Stimulated activated CD4-positive, alpha-beta T cell treated with anti-CD3 and anti-CD28 coated beads, Interleukin-1b, Interleukin-23, amount 100 ng/mL, for 24 hours (primary cell): ENCODE data around the gene GABRA1.

Experiments
- DNase-seq, 4 experiments: peaks; one replicate each; pipeline ENCODE4 v3.0.0-alpha.2; 2020; ENCODE audit warnings: low read depth in 4 of 4, low spot score in 1 of 4

GABRA1 gene

GRCh38 chr5:161847941-161848391 is at the start of gene GABRA1:
Gene GABRA1 (plus strand): TSS chr5:161848120. CDS start chr5:161850811, 2,691 bp downstream.
- DNase-seq, result no peak

DNA sequence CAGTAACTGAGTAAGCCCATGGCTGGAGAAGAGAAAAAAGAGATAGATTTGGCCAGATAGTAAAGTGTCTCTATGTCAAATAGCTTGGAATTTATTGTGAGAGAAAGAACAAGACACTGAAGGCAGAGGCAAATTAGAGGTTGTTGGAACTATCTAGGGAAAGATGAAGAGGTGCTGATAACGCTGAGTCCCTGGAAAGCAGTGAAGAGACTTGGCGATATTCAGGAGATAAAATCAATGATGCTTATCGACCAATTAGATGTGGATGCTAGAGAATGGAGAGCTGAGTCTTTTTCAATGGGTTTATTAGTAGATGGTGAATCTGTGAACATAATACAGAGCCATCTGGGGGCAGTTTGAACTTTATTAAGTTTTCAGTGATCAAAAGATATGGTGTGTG is 48.6 kb upstream of the GABRA1 start:
- DNase-seq, result no peak

DNA sequence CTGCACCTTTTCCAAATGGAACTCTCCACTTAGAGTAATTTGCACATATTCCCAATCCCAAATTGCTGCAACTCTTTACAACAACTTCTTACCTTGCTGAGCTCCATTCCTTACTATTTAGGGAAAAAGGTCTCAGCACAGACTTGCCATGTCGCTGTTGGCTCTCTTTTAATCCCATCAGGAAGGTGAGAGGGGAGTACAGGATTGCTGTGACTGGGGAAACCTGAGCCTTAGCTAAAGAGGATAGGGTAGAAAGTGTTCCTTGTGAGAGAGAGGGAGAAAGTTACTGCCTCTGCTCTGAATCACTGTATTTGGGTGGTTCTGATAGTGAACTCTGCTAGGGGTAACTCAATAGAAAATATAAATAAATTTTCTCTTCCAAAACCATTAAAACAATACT is 43.7 kb upstream of the GABRA1 start:
- no peak for DNase-seq

DNA sequence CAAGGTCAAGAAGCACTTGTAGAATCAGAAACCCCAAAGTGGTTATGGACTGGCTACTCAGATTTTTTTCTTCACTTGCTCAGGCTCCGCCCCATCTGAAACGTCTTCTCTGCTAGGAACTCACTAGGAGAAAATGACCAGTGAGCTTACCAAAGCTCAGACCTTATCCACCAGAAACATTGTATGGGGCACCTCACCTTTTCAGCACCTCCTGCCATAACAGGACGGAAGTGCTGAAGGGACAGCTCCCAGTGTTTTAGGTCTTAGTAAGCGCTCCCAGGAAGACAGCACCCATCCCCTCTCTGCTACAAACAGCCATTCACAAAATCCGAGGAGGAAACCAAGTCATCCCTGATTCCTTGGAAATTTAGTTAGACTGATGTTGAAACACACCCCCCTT is 1.2 kb upstream of the GABRA1 start:
- no peak for DNase-seq

DNA sequence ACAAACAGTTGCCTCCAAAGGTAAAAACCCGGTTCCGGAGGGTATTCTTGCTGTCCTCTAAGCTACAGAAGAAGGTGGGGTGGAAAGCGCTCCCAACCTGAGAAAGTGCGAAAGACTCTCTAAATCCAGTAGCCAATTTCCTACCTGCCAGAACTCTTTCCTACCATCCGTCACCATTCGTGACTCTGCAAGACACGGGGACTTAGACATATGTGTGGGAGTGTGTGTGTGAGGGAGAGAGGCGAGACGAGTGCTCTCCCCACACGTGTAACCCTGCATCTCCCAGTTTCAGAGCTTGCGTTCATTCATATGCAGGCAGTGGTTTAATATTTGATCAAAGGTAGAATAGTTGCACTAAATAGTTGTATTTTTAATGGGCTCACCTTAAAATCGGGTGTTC is 473 bp upstream of the GABRA1 start:
- no peak for DNase-seq

DNA sequence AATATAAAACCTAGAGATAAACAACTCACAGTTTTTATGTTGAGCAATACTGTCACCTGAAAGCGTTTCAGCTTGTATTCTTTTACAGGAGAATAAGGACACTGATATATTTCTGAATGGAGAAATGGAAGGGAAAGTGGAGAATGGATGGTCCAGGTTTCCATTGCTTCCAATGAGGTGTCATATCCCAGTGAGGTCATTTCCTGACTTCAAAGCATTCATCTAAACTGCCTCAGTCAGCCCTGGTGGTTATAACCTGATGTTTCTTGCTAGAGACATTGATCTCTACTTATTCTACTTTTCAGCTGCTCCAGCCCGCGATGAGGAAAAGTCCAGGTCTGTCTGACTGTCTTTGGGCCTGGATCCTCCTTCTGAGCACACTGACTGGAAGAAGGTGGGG is 2.6 kb downstream of the GABRA1 start:
- DNase-seq, result no peak

GRCh38 chr5:161851691-161852299 is 3.9 kb downstream of the GABRA1 start:
- no peak for DNase-seq

DNA sequence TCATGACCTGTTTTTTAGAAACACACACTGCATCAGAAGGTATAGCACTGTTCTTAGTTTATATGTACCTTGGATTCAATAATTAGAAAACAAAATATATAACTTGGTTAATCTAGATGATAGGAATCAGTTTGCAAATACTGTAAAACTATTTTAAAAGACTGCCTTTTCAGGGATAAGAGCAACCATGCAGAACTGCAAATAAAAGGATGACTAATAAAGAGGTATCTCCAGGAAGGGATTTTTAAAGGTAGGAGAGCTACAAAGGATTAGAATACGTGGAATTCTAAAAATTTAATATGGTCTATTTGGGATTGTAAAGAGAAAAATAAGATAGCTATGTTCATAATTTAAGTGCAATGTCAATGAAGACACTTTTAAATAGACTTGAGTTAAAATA is 9.4 kb downstream of the GABRA1 start:
- DNase-seq, result no peak

- no peak for DNase-seq
These were observed 15.3 kb downstream of the GABRA1 start for GRCh38 chr5:161863259-161863658.

DNA sequence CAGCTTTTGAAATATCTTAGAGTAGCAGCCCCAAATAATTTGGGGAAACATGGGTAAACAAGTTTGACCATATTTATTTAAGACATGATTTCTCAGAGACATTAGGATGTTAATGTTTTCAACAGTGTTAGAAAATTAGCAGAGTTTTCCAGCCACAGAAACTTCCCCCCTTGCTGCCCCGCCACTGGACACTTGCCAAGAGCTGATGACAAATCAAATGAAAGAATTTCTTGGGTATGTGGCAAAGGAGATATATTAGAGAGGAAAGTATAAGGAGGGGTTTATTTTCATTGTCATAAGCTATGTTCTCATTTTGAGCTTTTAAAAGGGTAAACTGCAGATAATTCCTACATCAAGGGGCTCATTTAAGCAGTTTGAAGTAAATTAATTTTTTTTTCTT is 15.9 kb downstream of the GABRA1 start:
- DNase-seq, result no peak

- DNase-seq, result no peak
These were observed 17.6 kb downstream of the GABRA1 start for GRCh38 chr5:161865510-161865909.

DNA sequence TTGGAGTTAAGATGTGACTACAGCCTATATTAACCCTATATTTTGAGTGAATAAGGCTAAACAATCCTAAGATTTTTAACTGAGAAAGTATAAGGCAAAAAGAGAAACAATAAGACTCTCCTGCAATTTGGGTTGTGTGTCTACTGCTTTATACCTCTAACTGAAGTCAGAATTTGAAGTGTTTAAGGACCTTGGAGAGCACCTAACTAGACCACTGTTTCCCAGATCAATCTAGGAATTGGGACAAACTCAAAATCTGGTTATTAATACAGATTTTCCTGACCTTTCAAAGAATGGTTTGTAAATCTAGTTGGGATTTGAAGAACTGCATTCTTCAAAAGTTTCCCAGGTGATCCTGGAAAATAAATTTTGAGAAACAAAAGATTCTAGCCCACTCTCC is 42.1 kb downstream of the GABRA1 start:
- no peak for DNase-seq

GRCh38 chr5:161895514-161895913 is 47.6 kb downstream of the GABRA1 start:
- no peak for DNase-seq

- no peak for DNase-seq
These were observed 49.1 kb downstream of the GABRA1 start for GRCh38 chr5:161897033-161897432.

DNA sequence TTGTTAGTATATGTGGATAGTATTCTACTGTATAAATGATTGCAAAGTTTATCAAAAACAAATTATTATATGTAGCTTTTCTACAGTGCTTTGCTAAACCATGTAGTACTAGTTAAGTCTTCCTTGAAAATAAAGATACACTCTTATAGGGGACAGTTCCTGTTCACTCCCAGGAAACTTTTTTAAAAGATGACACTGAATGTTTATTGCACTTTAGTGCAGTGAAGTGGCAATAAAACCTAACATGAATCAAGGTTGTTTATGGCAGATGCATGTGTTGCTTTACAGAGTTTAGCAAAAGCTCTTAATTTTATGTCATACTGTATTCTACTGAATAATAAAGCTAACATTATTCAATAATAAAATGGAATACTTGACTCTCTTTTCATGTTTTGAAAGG is 51.7 kb downstream of the GABRA1 start:
- no peak for DNase-seq

GRCh38 chr5:161900981-161901380 is 53.1 kb downstream of the GABRA1 start:
- DNase-seq, result no peak

GRCh38 chr5:161921781-161922180 is 73.9 kb downstream of the GABRA1 start:
- DNase-seq, result no peak

DNA sequence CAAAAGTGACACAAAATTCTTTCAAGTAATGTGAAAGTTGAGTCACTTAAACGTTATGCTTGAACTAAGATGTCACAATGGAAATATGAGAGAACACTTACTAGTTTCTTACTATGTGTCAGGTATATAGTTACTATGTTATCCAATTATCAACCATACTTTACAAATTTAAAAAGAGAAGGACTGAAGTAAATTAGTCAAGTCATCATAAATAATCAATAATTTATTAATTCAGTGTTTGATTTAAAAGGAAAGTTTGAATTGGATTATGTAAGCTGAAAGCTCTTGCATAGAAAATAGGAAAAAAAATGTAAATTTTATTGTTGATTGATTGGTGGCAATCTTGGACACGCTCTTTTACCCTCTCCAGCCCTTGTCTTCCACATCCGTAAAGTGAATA is 76.3 kb downstream of the GABRA1 start:
- no peak for DNase-seq

DNA sequence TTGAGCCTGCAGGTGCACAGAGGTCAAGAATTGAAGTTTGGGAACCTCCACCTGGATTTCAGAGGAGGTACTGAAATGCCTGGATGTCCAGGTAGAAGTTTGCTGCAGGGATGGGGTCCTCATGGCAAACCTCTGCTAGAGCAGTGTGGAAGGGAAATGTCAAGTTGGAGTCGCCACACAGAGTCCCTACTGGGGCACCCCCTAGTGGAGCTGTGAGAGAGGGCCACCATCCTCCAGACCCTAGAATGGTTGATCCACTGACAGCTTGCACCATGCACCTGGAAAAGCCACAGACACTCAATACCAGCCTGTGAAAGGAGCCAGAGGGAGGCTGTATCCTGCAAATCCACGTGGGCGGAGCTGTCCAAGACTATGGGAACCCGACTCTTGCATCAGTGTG is 78.0 kb downstream of the GABRA1 start:
- no peak for DNase-seq

DNA sequence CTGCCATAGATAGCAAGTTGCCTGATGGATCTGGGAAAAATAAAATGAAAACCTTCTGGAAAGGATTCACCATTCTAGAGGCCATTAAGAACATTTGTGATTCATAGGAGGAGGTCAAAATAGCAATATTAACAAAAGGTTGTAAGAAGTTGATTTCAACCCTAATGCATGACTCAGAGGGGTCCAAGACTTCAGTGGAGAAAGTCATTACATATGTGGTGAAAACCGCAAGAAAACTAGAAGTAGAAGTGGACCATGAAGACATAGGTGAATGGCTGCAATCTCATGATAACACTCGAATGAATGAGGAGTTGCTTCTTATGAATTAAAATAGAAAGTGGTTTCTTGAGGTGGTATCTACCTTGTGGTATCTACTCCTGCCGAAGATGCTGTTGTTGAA is 86.6 kb downstream of the GABRA1 start:
- DNase-seq, result no peak

GRCh38 chr5:161944974-161945373 is 97.1 kb downstream of the GABRA1 start:
- no peak for DNase-seq

GRCh38 chr5:161946911-161947310 is 99.0 kb downstream of the GABRA1 start:
- DNase-seq, result no peak
